RKO (cell line): ENCODE data around the gene ZNF345.

Source experiments
- DNase-seq: peaks from one replicate; pipeline ENCODE4 v3.0.0-alpha.2; 2016; ENCODE audit warnings: low spot score

The ZNF345 gene

GRCh38 chr19:36850559-36851442, at the start of gene ZNF345:
Gene ZNF345 (plus strand): TSS chr19:36850876. CDS start chr19:36876831, 25,955 bp downstream.
- DNase-seq = peak; percentile 90

DNA sequence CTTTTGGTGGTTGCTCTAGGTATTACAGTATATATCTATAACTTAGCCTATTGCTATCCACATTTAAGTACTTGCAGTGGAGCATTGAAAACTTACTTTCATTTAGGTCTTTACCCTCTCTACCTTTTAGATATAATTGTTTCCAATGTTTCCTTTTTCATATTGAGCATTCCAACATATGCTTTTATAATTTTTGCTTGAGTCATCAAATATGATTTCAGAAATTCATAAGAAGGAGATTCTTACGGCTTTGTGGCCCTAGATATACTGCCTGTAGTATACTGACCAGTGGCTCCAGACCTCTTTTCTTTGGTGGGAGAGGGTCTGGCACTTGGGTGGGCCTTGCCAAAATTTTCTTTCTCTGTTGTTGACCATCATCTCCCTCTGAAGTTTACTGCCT, 45.3 kb upstream of the ZNF345 start:
- no peak for DNase-seq

GRCh38 chr19:36807029-36807428, 43.6 kb upstream of the ZNF345 start:
- no peak for DNase-seq

GRCh38 chr19:36819130-36819630, 31.5 kb upstream of the ZNF345 start:
- DNase-seq = peak; percentile 24

- DNase-seq = peak; percentile 43
Measured at GRCh38 chr19:36821758-36822157, 28.9 kb upstream of the ZNF345 start.

GRCh38 chr19:36833430-36833829, 17.2 kb upstream of the ZNF345 start:
- DNase-seq = no peak

GRCh38 chr19:36837176-36837905, 13.3 kb upstream of the ZNF345 start:
- no peak for DNase-seq

- DNase-seq = no peak
Measured at GRCh38 chr19:36837906-36838783, 12.5 kb upstream of the ZNF345 start, which contains the start of gene ZNF790. Gene ZNF790 (minus strand): TSS chr19:36838387. CDS start chr19:36825619, 12,768 bp downstream.

- DNase-seq = no peak
Measured at GRCh38 chr19:36838784-36839324, 11.8 kb upstream of the ZNF345 start.

DNA sequence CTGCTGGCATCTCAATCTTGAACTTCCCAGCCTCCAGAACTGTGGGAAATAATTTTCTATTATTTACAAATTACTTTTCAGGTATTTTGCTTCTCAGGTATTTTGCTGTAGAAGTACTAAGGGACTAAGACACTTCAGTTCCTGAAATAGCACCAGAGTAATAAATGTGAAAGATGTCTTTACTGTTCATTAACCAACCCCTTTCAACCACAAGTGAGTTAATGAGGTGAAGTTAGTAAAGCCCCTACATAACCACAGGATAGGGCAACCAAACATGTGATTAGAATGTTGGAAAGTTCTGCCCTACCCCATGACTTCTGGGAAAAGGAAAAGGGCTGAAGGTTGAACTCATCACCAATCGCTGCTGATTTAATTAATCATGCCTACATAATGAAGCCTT, 2.7 kb upstream of the ZNF345 start:
- DNase-seq = no peak

GRCh38 chr19:36849701-36850558, 746 bp upstream of the ZNF345 start:
- DNase-seq = peak; percentile 87

DNA sequence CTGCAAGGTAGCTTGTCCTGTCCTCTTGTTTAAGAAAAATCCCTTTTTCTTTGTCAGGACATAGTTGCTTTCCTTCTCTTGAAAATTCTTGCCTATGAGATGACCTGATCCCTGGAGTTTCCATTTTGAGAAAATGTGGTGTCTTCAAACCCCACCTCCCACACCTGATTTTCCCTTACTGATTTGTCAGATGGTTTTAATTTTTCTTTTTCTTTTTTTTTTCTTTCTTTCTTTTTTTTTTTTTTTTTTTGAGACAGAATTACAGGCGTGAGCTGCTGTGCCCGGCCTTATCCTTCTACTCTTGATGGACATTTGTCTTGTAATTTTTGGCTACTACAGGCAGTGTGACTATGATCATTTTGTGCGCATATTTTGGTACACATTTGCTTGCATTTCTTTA, 1.2 kb downstream of the ZNF345 start:
- DNase-seq = no peak

GRCh38 chr19:36876993-36877938, 26.6 kb downstream of the ZNF345 start:
- DNase-seq = peak; percentile 88

- DNase-seq = peak; percentile 42
Measured at GRCh38 chr19:36891768-36892357, 41.2 kb downstream of the ZNF345 start.

DNA sequence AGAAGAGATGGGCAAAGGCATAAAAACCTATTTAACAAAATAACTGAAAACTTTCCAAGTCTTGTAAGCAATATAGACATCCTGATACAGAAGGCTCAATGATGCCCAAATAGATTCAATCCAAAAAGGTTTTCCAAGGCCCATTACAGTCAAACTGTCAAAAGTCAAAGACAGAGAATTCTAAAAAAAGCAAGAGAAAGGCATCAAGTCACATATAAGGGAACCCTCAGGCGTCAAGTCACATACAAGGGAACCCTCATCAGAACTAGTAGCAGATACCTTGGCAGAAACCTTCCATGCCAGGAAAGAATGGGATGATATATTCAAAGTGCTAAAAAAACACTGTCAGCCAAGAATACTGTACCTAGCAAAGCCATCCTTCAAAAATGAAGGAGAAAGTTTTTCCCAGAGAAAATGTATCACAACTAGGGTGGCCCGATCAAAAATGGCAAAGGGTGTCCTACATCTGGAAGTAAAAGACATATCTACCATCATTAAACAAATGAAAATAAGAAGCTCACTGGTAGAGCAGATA, 44.2 kb downstream of the ZNF345 start:
- no peak for DNase-seq

DNA sequence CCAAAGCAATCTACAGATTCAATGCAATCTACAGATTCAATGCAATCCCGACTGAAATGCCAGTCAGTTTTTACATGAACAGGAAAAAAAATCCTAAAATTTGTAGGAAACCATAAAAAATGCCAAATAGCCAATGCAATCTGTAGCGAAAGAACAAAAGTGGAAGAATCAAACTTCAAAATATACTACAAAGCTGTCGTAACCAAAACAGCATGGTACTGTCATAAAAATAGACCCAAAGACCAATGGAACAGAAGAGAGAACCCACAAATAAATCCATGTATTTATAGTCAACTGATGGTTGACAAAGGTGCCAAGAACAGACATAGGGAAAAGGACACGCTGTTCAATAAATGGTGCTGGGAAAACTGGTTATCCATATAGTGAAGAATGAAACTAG, 47.7 kb downstream of the ZNF345 start:
- DNase-seq = no peak

- no peak for DNase-seq
Measured at GRCh38 chr19:36915992-36916830, 65.5 kb downstream of the ZNF345 start, which contains the start of the genes ZNF568 and ZNF829. Gene ZNF568 (plus strand): TSS chr19:36916332. CDS start chr19:36922771, 6,439 bp downstream. Gene ZNF829 (minus strand): TSS chr19:36916291. CDS start chr19:36915167, 1,124 bp downstream.

DNA sequence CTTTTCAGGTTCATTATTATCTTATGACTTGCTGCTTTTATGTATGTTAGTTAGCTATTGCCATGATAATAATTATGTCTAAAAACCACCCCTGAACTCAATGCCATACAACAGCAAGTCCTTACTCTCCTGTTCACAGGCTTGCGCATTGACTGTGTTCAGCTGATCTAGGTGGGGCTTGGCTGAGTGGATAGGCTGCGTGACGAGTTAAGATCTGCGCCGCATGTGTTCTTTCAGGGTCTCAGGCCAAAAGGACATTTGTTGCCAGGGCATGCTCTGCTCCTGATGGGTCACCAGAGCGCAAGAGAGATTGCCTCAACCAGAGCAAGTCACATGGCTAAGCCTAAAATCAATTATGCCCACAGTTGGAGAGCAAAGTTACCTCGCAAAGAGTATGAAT, 66.3 kb downstream of the ZNF345 start:
- DNase-seq = no peak
